Stimulated activated CD8-positive, alpha-beta memory T cell treated with anti-CD3 and anti-CD28 coated beads, Interleukin-15, amount 100 ng/mL, for 4 hours (primary cell): ENCODE data around the gene DSC1.

Experiments
- DNase-seq, 2 donors: peaks; one replicate each; pipeline ENCODE4 v3.0.0-alpha.2; 2020; ENCODE audit warnings: low read depth in 2 of 2

The DSC1 gene

DNA sequence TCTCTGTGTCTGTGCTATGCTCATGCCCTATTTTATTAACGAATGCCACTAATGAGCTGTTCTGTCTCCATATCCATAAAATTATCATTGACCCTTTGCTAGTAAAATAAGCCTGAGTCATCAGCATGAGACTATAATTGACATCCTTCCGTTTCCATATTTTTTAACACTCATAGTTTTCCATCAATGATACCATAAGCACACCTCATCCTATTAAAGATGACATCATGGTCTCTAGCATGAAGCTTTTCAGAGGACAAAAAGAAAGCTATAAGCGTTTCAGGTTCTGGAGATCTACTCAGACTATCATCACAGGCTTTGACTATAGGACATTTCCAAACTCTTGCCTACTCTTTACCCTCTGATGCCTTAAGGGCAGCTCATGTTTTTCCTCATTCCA, 59.2 kb downstream of the DSC1 start:
- no peak for DNase-seq

GRCh38 chr18:31102941-31103340, 59.7 kb downstream of the DSC1 start:
- no peak for DNase-seq

DNA sequence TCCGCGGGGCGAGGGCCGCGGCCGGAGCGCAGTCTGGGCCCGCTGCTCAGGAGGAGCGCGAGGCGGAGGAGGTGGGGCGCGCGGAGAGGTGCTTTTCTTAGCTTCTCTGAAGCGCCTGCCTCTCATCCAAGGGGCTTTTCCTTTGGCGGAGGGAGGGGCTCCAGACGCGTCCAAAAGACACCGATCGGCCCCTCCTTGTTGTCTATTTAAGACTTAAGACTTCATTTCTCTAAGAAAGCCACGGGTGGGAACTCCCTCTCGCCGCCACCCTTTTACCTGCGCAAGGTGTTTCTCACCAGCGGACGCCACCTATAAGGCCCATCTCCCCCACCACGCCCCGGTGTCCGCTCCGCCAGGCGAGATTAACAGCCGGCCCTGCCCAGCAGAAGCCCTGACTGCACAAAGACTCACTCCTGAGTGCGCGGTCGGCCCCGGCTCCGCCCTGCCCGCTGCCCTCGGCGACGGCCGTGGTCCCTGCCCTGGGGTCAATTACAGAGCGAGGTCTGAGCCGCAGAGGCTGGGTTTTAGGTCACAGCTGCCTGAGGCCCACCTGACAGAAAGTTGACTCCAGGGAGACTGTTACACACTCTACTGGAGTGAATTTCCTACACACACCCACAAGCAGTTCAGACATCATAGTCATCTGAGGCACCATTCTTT, 60.5 kb downstream of the DSC1 start, which contains the start of gene DSC2:
Gene DSC2 (minus strand): TSS at position 397 of the 660 bp plus-strand sequence. CDS start 450 bp downstream, outside the sequence.
- DNase-seq = no peak

- no peak for DNase-seq
Observed at GRCh38 chr18:31101183-31102024, 61.3 kb downstream of the DSC1 start.

GRCh38 chr18:31100436-31101182, 62.0 kb downstream of the DSC1 start:
- no peak for DNase-seq

- no peak for DNase-seq
Observed at GRCh38 chr18:31099450-31100230, 63.0 kb downstream of the DSC1 start.

DNA sequence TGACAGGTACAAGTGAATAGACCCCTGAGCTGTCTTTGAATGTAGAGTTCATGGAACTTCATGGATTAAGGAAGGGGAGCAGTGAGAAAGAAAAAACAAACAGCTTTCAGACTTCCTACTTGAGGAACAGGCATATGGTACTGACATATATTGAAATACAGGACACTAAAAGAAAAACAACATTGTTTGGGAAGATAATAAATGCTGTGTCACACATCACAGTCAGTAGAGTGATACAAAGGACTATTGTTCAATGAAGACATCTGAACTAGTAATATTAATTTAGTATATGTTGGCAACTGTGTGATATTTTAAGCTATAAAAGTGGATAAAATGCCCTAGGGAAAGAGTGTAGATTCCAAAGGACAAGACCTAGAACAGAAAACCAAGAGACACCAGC, 63.8 kb downstream of the DSC1 start:
- DNase-seq = no peak

DNA sequence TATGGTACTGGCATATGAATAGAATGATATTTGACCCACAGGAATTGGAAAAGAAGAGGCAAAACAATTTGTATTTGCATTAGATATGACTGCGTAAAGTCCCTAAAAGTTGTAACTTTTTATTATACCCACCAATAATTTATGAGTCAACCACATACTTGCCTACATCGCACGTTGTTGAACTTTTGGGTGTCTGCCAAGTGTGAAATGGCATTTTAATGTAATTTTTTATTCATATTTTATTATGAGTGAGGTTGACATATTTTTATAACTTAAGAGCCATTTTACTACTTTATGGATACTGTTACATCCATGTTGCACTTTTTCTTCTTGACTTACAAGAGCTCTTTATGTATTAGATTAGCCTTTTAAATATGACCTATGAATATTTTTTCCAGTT, 65.0 kb downstream of the DSC1 start:
- no peak for DNase-seq

DNA sequence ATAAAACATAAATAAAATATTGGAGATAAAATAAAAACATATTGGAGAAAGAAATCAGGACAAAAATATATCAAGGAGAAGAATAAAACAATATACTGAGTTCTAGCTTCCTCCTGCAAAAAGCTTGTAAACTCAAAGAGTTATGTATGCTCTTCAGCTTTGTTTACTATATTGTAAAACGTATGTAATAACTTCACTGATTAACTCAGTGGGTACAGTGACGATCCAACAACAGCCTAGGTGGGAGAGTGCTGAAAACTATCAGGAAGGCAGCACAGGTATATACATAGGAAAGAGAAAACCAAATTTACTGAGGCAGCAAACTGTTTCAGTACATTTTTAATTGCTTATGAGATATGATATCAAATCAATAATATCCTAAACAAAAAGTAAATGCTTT, 68.8 kb downstream of the DSC1 start:
- no peak for DNase-seq

- no peak for DNase-seq
Observed at GRCh38 chr18:31093294-31093693, 69.4 kb downstream of the DSC1 start.

- DNase-seq = no peak
Observed at GRCh38 chr18:31091350-31091749, 71.3 kb downstream of the DSC1 start.

- no peak for DNase-seq
Observed at GRCh38 chr18:31088532-31088931, 74.1 kb downstream of the DSC1 start.

DNA sequence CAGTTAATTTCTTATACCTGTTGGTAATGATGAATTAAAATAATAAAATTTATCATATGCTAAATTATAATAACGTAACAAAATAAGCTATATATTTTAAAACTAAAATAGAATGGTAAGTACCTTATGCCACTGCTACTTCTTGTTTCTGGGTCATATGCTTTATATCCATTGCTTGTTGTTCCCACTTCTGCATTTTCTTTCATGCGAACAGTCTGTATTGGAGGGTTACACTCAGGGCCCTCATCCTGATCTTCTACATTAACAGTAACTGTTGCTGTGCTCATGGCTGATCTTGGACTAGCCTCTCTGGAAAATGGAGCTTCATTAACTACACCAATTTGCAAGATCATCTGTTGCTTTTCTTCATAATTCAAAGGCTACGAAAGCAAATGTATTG, 82.7 kb downstream of the DSC1 start:
- no peak for DNase-seq
